ENCODE results near the gene PROSER3. TPM values are rescaled to one million over a fixed set of nuclear protein-coding genes. Genes with fewer than 3 reads are reported as not detected.

Gene PROSER3
- total and polyA plus RNA-seq, 2 of the 13 experiments (the other 11 are each of a cell fraction or from before 2014, with no cell fraction given): 5.1 to 5.7 TPM

- TF ChIP-seq DMTF1 (CRISPR knock-in tag; IDR thresholded peaks at IDR 0.05) (no peak), MED8 (CRISPR knock-in tag; IDR thresholded peaks at IDR 0.05; ENCODE audit: insufficient replicate concordance) (no peak), ZSCAN22 (CRISPR knock-in tag; IDR thresholded peaks at IDR 0.05) (no peak), ZC3H4 (CRISPR knock-in tag; IDR thresholded peaks at IDR 0.05; ENCODE audit: borderline replicate concordance) (no peak), ZNF616 (CRISPR knock-in tag; IDR thresholded peaks at IDR 0.05; ENCODE audit: low read depth) (no peak), ZNF709 (CRISPR knock-in tag; IDR thresholded peaks at IDR 0.05) (no peak), ZNF761 (CRISPR knock-in tag; conservative IDR thresholded peaks at IDR 0.05) (no peak), RXRA (CRISPR knock-in tag; IDR thresholded peaks at IDR 0.05) (peak; percentile 47; the same call in 1 of the 2 replicates), PLRG1 (conservative IDR thresholded peaks at IDR 0.05) (no peak), GMEB2 (CRISPR knock-in tag; IDR thresholded peaks at IDR 0.05; ENCODE audit: low read depth) (no peak), ZNF770 (CRISPR knock-in tag; IDR thresholded peaks at IDR 0.05) (no peak), NR1H2 (CRISPR knock-in tag; IDR thresholded peaks at IDR 0.05; ENCODE audit: borderline replicate concordance, low read depth) (no peak), ZNF329 (CRISPR knock-in tag; IDR thresholded peaks at IDR 0.05; ENCODE audit: low read depth) (no peak), TFDP2 (CRISPR knock-in tag; IDR thresholded peaks at IDR 0.05) (no peak), KLF15 (CRISPR knock-in tag; IDR thresholded peaks at IDR 0.05; ENCODE audit: borderline replicate concordance) (no peak), ZNF367 (CRISPR knock-in tag; IDR thresholded peaks at IDR 0.05; ENCODE audit: borderline replicate concordance) (no peak), ZMAT3 (CRISPR knock-in tag; conservative IDR thresholded peaks at IDR 0.05) (no peak), ZNF337 (CRISPR knock-in tag; IDR thresholded peaks at IDR 0.05; ENCODE audit: borderline replicate concordance, low read depth) (no peak), SNAI1 (CRISPR knock-in tag; IDR thresholded peaks at IDR 0.05; ENCODE audit: borderline replicate concordance) (no peak), TEF (CRISPR knock-in tag; IDR thresholded peaks at IDR 0.05) (no peak), ZNF780A (CRISPR knock-in tag; IDR thresholded peaks at IDR 0.05) (no peak)
Observed at GRCh38 chr19:35783469-35784434, 25.8 kb downstream of the PROSER3 start (continued).

All from HepG2 (cell line).